ENCODE results near the gene PAXX.
"Not testable (repeated sequence)": the region's sequence is repeated elsewhere in the genome, so short reads cannot be mapped to it uniquely, and the experiment has no call there.

PAXX gene

GRCh38 chr9:137030538-137031527 lies 38.6 kb downstream of the PAXX start:
- no peak overlapping the region for H3K9ac ChIP-seq (ENCODE audit: low read depth, low read length)
- H3K4me2 ChIP-seq (ENCODE audit: insufficient read depth, low read length) = no peak overlapping the region
- no peaks in the 10 kb centered on the region for H3K79me2 ChIP-seq (ENCODE audit: insufficient read depth, low read length)
- H3K27ac ChIP-seq (ENCODE audit: low read length) = no peak overlapping the region
- peaks cover 9% of the 10 kb centered on the region for H3K27me3 ChIP-seq (ENCODE audit: insufficient read depth, low read length, poor library complexity)
- DNase-seq = no peak
- H3K4me1 ChIP-seq (ENCODE audit: insufficient read depth, low read length) = peaks cover 39% of the 10 kb centered on the region
- no peak for ATAC-seq (ENCODE audit: insufficient read depth, low read depth)
- peaks cover 19% of the 10 kb centered on the region for H4K20me1 ChIP-seq (ENCODE audit: insufficient read depth, low read length)
- H3K9me3 ChIP-seq (ENCODE audit: insufficient read depth, low read length, severe bottlenecking) = no peaks in the 10 kb centered on the region
- TF ChIP-seq, protein P1, sequence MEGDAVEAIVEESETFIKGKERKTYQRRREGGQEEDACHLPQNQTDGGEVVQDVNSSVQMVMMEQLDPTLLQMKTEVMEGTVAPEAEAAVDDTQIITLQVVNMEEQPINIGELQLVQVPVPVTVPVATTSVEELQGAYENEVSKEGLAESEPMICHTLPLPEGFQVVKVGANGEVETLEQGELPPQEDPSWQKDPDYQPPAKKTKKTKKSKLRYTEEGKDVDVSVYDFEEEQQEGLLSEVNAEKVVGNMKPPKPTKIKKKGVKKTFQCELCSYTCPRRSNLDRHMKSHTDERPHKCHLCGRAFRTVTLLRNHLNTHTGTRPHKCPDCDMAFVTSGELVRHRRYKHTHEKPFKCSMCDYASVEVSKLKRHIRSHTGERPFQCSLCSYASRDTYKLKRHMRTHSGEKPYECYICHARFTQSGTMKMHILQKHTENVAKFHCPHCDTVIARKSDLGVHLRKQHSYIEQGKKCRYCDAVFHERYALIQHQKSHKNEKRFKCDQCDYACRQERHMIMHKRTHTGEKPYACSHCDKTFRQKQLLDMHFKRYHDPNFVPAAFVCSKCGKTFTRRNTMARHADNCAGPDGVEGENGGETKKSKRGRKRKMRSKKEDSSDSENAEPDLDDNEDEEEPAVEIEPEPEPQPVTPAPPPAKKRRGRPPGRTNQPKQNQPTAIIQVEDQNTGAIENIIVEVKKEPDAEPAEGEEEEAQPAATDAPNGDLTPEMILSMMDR (IDR thresholded peaks at IDR 0.05; ENCODE audit: borderline replicate concordance, extremely low read depth, low read length, poor library complexity, severe bottlenecking) = no peak
- TF ChIP-seq EZH2 (IDR thresholded peaks at IDR 0.05; ENCODE audit: borderline replicate concordance, low read depth, low read length, severe bottlenecking) = no peak
- H2AFZ ChIP-seq (ENCODE audit: low read depth, low read length) = no peak overlapping the region
- no peak overlapping the region for H3K4me3 ChIP-seq (ENCODE audit: low read depth in 1 of 2, low read length in 2 of 2)
- H3K36me3 ChIP-seq (ENCODE audit: insufficient read depth, low read length) = no peaks in the 10 kb centered on the region

DNA sequence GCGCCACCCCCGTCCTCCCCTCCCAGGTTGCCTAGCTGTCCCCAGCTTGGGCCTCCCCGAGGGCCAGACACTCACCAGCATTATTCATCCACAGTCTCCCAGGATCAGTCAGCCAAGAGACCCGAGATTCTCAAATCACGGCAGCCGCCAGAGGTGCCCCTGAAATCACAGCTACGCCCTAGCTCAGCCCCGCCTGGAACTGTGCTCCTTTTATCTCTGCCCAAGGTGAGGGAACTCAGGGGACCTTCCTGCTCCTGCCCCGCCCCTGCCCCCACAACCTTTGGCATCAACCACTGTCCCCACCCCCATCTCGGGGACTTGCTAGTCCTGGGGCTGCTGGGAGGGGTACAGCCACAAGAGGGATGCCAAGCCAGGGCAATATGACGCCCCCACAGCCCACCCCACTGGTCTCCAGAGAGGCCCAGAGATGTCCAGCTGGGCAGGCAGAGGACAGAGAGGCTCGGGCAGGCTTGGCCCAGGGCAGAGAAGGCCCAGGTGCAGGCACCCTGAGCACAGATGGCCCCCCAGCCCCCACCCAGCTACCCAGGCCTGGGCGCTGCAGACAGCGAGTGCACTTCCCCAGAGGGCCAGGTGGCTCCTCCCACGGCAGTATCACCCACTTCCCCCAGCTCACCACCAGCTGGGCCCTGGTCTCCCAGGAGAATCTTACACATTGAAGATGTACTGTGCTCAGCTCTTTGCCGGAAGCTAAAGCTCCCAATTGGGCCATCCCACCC lies 39.9 kb downstream of the PAXX start, which contains the start of gene FUT7:
FUT7 (minus strand) TSS at position 185 of the 737 bp plus-strand sequence; CDS start at position 88, 97 bp downstream.
- H3K79me2 ChIP-seq (ENCODE audit: insufficient read depth, low read length) = no peaks in the 10 kb centered on the region
- no peak for TF ChIP-seq EZH2 (IDR thresholded peaks at IDR 0.05; ENCODE audit: borderline replicate concordance, low read depth, low read length, severe bottlenecking)
- TF ChIP-seq, protein P1 (IDR thresholded peaks at IDR 0.05; ENCODE audit: borderline replicate concordance, extremely low read depth, low read length, poor library complexity, severe bottlenecking) = no peak
- peaks cover 20% of the 10 kb centered on the region for H4K20me1 ChIP-seq (ENCODE audit: insufficient read depth, low read length)
- ATAC-seq (ENCODE audit: insufficient read depth, low read depth) (no peak), DNase-seq (peak; percentile 43)
- H3K36me3 ChIP-seq (ENCODE audit: insufficient read depth, low read length) = no peaks in the 10 kb centered on the region
- H3K4me2 ChIP-seq (ENCODE audit: insufficient read depth, low read length) = no peak within 1 kb of the TSS
- no peak within 1 kb of the TSS for H2AFZ ChIP-seq (ENCODE audit: low read depth, low read length)
- H3K9me3 ChIP-seq (ENCODE audit: insufficient read depth, low read length, severe bottlenecking) = no peaks in the 10 kb centered on the region
- H3K27me3 ChIP-seq (ENCODE audit: insufficient read depth, low read length, poor library complexity) = peaks cover 9% of the 10 kb centered on the region
- no peak within 1 kb of the TSS for H3K4me3 ChIP-seq (ENCODE audit: low read depth in 1 of 2, low read length in 2 of 2)
- H3K9ac ChIP-seq (ENCODE audit: low read depth, low read length) = no peak within 1 kb of the TSS
- H3K27ac ChIP-seq (ENCODE audit: low read length) = no peak within 1 kb of the TSS
- H3K4me1 ChIP-seq (ENCODE audit: insufficient read depth, low read length) = peaks cover 31% of the 10 kb centered on the region

DNA sequence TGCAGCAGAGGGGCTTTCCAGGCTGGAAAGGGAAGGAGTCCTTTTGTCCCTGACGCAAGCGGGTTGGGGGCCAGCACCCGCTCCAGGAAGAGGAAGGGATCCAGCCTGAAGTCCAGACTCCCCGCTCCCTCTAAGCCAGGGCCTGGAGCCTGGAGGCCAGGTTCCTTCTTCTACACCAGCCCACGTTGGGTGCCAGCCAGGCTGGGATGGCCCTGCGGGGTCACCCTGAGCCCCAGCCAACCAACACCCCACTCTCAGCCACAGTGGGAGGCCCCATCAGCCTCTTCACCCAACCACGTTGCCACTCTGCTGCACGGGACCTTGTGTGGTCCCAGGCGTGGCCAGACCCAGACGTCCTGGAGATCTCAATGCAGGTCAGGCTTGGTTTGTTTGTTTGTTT lies 40.6 kb downstream of the PAXX start:
- Histone ChIP-seq H3K9me3 (ENCODE audit: insufficient read depth, low read length, severe bottlenecking) (no peaks in the 10 kb centered on the region), H3K36me3 (ENCODE audit: insufficient read depth, low read length) (no peaks in the 10 kb centered on the region), H3K4me1 (ENCODE audit: insufficient read depth, low read length) (peaks cover 25% of the 10 kb centered on the region), H3K79me2 (ENCODE audit: insufficient read depth, low read length) (no peaks in the 10 kb centered on the region), H3K27ac (ENCODE audit: low read length) (no peak overlapping the region), H2AFZ (ENCODE audit: low read depth, low read length) (no peak overlapping the region), H3K9ac (ENCODE audit: low read depth, low read length) (no peak overlapping the region), H3K4me3 (ENCODE audit: low read depth in 1 of 2, low read length in 2 of 2) (no peak overlapping the region), H3K27me3 (ENCODE audit: insufficient read depth, low read length, poor library complexity) (peaks cover 9% of the 10 kb centered on the region), H3K4me2 (ENCODE audit: insufficient read depth, low read length) (no peak overlapping the region), H4K20me1 (ENCODE audit: insufficient read depth, low read length) (peaks cover 20% of the 10 kb centered on the region)
- TF ChIP-seq, protein P1 (IDR thresholded peaks at IDR 0.05; ENCODE audit: borderline replicate concordance, extremely low read depth, low read length, poor library complexity, severe bottlenecking) = no peak
- TF ChIP-seq EZH2 (IDR thresholded peaks at IDR 0.05; ENCODE audit: borderline replicate concordance, low read depth, low read length, severe bottlenecking) = no peak
- no peak for DNase-seq
- ATAC-seq (ENCODE audit: insufficient read depth, low read depth) = no peak

- not testable (repeated sequence) for H3K27me3 ChIP-seq (ENCODE audit: insufficient read depth, low read length, poor library complexity); H3K9ac ChIP-seq (ENCODE audit: low read depth, low read length); H3K79me2 ChIP-seq (ENCODE audit: insufficient read depth, low read length); H3K27ac ChIP-seq (ENCODE audit: low read length); H3K36me3 ChIP-seq (ENCODE audit: insufficient read depth, low read length); DNase-seq; H3K4me3 ChIP-seq (ENCODE audit: low read depth in 1 of 2, low read length in 2 of 2); ATAC-seq (ENCODE audit: insufficient read depth, low read depth); H2AFZ ChIP-seq (ENCODE audit: low read depth, low read length); H3K9me3 ChIP-seq (ENCODE audit: insufficient read depth, low read length, severe bottlenecking); H3K4me2 ChIP-seq (ENCODE audit: insufficient read depth, low read length)
- H4K20me1 ChIP-seq (ENCODE audit: insufficient read depth, low read length) = peaks cover 20% of the 10 kb centered on the region
- peaks cover 22% of the 10 kb centered on the region for H3K4me1 ChIP-seq (ENCODE audit: insufficient read depth, low read length)
These were observed 41.3 kb downstream of the PAXX start for GRCh38 chr9:137033481-137033880.
